DMS153 treated with DMSO at 0.1 percent for 48 hours (cell line): ENCODE data around the gene SMARCD1.

Source experiments
- DNase-seq: peaks from one replicate; lab custom pipeline; 2025; ENCODE audit not compliant: unreplicated experiment; lab: John Stamatoyannopoulos, UW

Gene SMARCD1

DNA sequence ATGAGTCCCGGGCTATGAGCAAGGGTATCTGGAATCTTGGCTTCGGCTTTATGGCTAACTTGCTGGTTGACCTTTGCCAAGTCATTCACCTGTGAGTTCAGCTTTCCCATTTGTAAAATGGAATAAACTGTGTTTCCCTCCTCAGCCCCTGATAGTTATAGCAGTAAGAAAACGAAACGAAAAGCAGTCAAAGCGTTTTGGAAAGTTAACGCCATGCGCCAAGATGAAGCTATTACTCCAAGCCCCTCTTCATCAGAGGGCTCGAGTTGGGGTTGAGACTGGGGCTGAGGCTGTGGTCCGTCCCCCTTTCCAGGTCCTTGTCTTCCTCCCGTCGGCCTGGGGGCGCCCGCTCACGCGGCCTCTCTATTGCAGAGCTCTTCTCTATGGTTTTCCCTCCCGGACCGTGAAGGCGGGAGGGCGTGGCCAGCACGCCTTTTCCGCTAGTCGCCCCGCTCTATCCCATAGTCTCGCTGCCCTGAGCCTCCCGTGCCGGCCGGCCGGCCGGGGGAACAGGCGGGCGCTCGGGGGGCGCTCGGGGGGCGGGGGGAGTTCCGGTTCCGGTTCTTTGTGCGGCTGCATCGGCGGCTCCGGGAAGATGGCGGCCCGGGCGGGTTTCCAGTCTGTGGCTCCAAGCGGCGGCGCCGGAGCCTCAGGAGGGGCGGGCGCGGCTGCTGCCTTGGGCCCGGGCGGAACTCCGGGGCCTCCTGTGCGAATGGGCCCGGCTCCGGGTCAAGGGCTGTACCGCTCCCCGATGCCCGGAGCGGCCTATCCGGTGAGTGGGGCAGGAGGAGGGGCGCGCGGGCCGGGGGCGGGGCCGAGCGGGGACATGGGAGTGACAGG lies at the start of gene SMARCD1:
Gene SMARCD1 (plus strand): TSS at position 568 of the 840 bp plus-strand sequence. CDS start 28 bp downstream, at position 596.
- peak; percentile 85 for DNase-seq

GRCh38 chr12:50038336-50038735 lies 46.8 kb upstream of the SMARCD1 start:
- DNase-seq, result no peak

DNA sequence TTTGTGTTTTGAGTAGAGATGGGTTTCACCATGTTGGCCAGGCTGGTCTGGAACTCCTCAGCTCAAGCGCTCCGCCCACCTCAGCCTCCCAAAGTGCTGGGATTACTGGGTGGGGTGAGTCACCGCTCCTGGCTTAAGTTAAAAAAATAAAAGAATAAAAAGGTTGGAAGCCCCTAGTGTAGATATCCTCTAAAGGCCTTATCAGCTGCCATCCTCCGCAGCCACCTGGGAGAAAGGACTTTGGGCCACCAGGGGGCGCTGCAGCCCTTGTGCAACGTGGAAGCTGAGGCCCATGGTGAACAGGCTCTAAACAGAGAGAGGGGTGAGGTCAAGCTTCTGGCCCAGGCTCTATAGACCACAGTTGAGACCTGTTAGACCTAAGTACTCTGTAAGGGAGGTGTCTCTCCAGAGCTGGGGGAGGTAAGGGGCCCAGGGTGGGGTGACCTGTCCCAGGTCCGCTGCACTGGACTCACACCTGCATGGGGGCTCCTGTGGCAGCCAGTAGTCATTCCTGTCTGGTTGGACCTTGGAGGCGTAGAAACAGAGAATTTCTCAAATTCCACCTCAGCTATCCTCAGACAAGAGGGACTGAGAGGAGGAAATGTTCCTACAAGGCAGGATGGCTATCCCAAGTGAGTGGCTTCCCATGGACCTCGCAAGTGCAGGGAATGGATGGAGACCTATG lies 45.8 kb upstream of the SMARCD1 start:
- peak; percentile 59 for DNase-seq

- DNase-seq, result no peak
Observed at GRCh38 chr12:50040657-50041056, 44.5 kb upstream of the SMARCD1 start.

GRCh38 chr12:50041062-50041860 lies 43.9 kb upstream of the SMARCD1 start:
- no peak for DNase-seq

DNA sequence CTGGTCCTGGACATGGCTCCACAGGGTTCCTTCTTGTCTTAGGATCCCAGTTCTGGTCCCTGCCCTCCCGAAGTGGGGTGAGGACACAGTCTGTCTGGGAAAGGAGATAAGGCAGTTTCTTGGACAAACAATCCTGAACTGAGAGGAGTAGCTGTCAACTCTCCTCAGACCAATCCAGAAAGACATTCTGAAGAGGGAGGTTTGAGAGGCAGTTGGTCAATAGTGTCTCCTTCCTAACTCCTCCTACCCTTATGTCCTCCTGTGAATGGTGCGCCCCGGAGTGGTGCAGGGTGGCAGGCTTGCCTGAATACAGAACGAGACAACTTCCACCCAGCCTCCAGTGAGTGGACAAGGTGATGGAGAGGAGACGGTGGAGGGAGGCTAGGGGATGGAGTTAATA lies 43.2 kb upstream of the SMARCD1 start:
- no peak for DNase-seq

DNA sequence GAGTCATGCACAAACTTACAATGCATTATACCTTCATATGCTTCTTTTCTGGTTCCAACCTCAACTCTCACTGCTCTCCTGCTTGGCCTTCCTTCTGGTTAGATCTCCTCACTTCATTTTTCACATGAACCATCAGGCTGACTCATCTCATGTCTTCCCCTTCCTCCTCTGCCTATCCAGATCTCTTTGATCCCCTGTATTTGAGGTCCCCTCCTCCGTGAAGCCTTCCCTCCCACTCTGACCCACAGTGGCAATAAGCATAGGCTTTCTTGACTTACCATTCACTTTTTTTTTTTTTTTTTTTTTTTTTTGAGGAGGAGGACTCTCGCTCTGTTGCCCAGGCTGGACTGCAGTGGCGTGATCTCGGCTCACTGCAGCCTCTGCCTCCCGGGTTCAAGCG lies 42.4 kb upstream of the SMARCD1 start:
- DNase-seq, result no peak

GRCh38 chr12:50043308-50043707 lies 41.8 kb upstream of the SMARCD1 start:
- no peak for DNase-seq

- DNase-seq, result no peak
Observed at GRCh38 chr12:50043854-50044253, 41.3 kb upstream of the SMARCD1 start.

DNA sequence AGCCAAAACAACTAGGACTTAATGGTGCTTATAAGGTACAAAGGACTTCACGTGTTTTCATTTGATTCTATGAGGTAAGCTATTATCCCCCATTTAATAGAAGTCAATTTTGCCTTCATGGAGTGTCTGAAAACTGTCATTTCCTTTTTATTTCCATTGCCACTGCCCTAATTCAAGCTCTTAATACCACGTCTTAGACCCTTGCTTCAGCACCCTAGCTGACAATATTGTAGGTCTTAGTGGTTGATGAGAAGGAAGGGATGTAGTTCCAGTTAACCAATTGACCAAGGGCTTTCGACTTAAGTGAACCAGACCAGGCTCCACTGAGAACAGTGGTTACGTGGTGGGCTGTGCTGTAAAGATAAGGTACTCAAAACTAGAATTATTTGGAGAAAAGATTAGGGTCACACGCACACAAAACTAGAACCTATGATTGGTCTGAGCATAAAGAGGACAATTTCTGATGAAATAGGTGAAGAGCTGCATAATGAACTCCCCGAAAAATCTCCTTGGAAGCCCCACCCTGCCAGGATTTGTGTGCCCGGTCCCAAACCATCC lies 37.4 kb upstream of the SMARCD1 start:
- no peak for DNase-seq

DNA sequence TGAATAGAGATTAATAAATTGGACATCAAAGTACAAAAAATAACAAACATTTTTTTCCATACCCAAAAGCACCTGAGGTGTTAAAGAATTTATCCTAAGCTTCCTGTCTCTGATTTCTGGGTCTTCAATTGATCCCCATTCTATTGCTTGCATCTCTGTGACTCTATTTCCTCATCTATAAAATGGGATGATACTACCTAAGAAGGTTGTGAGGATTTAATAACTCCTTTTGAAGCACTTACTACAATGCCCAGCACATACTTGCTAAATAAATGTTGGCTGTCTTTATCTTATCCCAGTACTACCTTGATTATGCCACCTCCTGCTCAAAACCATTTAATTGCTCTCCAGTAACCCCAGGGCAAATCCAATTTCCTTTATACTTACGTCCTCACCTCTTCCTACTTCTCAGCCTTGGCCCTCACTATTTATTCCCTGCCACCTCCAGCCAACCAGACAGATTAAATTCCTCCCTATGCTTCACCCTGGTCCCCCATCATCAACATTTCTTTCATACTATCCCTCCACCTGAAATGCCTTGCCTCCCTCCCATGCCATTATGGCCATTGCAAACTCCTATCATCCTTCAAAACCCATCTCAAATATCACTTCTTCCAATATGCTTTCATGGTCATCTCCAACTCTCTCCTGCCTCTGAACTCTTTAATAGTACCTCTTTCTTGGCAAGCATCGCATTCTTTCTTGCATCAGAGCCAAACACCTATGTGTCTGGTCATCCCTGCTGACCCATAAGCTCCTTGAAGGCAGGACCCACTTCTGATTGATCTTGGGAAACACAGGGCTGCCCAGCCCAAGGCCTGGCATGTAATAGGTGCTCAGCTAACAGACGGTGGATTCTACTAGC lies 35.7 kb upstream of the SMARCD1 start:
- no peak for DNase-seq

DNA sequence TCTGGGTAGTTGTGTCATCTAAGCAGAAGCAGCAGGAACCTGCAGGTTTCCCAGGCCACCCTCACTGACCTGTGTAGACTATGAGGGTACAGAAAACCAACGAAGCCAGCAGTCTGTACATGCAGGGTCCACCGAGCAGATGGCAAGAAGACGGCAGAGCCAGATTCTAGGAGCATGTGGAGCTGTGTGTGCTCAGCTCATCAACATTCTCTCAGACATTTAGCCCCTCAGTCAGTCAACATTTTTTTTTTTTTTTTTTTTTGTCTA lies 35.1 kb upstream of the SMARCD1 start:
- no peak for DNase-seq

DNA sequence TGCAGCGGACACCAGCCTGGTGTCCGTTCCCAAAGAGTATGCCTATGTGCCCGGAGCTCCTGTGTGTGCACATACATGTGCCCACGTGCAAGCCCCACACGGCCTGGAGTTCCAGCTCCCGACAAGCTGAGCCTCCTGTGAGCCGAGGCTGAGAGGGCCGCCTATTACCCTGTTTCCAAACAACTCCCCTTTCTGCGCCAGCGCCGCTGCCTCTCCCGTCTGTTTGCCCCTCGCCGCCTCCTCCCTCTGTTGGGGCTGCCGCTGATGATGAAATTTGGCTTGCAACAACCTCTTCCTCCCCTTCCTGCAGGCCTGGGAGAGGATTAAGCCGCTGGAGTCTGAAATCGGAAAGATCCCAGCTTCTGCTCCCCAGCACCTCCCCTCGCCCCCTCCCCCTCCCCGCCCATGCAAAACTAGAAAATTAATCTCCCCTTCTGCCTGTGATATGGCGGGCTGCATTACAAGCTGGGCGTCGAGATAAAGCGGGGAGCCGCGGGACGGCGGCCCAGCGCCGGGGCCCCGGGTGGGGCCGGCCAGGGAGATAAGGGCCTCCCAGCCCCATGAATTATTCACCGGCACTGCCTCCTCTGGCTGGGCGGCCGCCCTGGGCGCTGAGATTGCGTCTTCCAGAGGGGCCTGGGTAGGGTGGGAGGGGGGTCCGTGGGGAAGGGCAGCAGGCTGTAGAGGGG lies 34.6 kb upstream of the SMARCD1 start:
- peak; percentile 2 for DNase-seq

GRCh38 chr12:50051101-50051806 lies 33.9 kb upstream of the SMARCD1 start:
- DNase-seq, result no peak

- no peak for DNase-seq
Observed at GRCh38 chr12:50052544-50052943, 32.6 kb upstream of the SMARCD1 start.

- no peak for DNase-seq
Observed at GRCh38 chr12:50052964-50053363, 32.2 kb upstream of the SMARCD1 start.

GRCh38 chr12:50053583-50053982 lies 31.6 kb upstream of the SMARCD1 start:
- DNase-seq, result no peak

DNA sequence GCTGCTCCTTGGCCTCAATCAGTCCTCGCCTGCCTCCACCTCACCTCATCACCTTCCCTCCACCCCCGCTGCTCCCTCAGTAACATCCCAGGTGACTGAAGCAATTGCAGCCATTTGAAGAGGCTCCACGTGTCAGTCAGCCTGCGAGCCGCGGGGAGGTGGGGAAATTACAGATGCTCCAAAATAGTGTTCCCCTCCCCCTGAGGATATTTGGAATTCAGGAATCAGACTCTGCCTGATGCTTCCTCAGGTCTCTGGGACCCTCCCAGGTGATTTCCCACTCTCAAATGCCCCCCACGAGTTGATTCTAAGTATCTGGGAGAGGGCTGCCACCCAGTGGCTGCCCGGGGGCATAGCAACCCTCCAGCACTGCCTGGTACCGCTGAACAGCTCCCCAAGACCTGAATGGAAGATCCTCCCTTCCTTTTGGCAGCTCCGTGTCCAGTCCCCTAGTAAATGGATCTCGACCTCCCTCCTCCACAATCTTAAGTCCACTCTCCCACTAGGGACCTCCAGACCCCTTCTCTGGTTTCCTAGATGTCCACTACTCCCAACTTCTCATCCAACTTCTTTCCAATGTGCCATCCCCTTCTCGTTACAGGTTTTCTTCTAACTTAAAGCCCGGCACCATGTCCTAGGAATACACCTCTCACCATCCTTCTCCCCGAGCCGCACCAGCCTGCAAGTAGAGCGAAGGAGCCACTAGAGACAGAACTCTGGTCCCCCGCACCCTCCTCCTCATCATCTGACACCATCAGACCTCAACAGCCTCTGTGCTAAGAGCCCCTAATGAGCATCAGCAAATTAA lies 29.1 kb upstream of the SMARCD1 start:
- no peak for DNase-seq

DNA sequence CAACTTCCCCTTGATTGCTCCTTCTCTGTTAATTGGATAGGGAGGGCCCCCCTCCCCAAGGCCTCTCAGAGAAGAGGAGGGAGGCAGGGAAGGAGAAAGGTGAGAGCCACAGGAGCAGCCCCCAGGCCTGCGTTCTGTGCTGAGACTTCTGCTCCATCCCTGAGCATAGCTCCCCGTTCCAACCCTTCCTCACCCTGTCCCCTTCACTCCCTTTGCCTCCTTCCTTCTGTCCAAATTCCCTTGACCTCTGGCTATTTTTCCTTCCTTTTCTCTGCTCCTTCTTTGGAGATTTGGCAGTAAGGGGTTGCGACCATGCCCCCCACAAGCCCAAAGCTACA lies 28.5 kb upstream of the SMARCD1 start:
- no peak for DNase-seq
